ENCODE results near the gene SMYD4. TPM values are rescaled to one million over a fixed set of nuclear protein-coding genes. Genes with fewer than 3 reads are reported as not detected.
"Not testable (repeated sequence)": the region's sequence is repeated elsewhere in the genome, so short reads cannot be mapped to it uniquely, and the experiment has no call there.

SMYD4 gene
- total RNA-seq, 2 experiments from 2014 or later: 22.2 to 22.7 TPM

- Mint-ChIP-seq H3K9me3 (no peaks in the 10 kb centered on the region), H3K4me3 (no peak overlapping the region)
- POLR2A ChIA-PET: interaction anchor here (0.7 kb wide), 1 partner anchor 11 kb away, joined by 3 read pairs; no protein-coding TSS in a partner anchor
Observed at GRCh38 chr17:1867307-1867706, 37.6 kb upstream of the SMYD4 start.

GRCh38 chr17:1865252-1866037 is 35.7 kb upstream of the SMYD4 start:
- Mint-ChIP-seq H3K36me3 (ENCODE audit: low read depth) (peaks cover 7% of the 10 kb centered on the region), H3K4me3 (no peak overlapping the region), H3K27ac (no peak overlapping the region), H3K4me1 (ENCODE audit: low read depth) (peaks cover 18% of the 10 kb centered on the region), H3K27me3 (no peaks in the 10 kb centered on the region), H3K9me3 (no peaks in the 10 kb centered on the region)
- DNase-seq: peak; percentile 64
- ChIA-PET POLR2A (no interaction called here), CTCF (interaction anchor here (0.6 to 6.2 kb wide), 22 partner anchors 9 to 216 kb away, joined by 3 to 50 read pairs (median 3); partner anchors contain the start of gene RILP)
- intact Hi-C loops (cut with micrococcal nuclease): no loop called here
- TF ChIP-seq CTCF (IDR thresholded peaks at IDR 0.05): peak; percentile 79
- ATAC-seq: peak; percentile 60

More at GRCh38 chr17:1867307-1867706, 37.6 kb upstream of the SMYD4 start:
- ATAC-seq: no peak
- Mint-ChIP-seq H3K4me1 (ENCODE audit: low read depth) (peaks cover 37% of the 10 kb centered on the region), H3K27me3 (no peaks in the 10 kb centered on the region), H3K36me3 (ENCODE audit: low read depth) (peaks cover 14% of the 10 kb centered on the region), H3K27ac (no peak overlapping the region)
- no peak for TF ChIP-seq CTCF (IDR thresholded peaks at IDR 0.05)
- intact Hi-C loops (cut with micrococcal nuclease): no loop called here
- CTCF ChIA-PET: interaction anchor here (6.2 kb wide), 1 partner anchor 12 kb away, joined by 50 read pairs; no protein-coding TSS in a partner anchor
- no peak for DNase-seq

- Mint-ChIP-seq H3K9me3 (no peaks in the 10 kb centered on the region), H3K27ac (no peak overlapping the region), H3K4me3 (no peak overlapping the region), H3K4me1 (ENCODE audit: low read depth) (peaks cover 4% of the 10 kb centered on the region), H3K27me3 (no peaks in the 10 kb centered on the region), H3K36me3 (ENCODE audit: low read depth) (peaks cover 7% of the 10 kb centered on the region)
- DNase-seq: no peak
- no peak for TF ChIP-seq CTCF (IDR thresholded peaks at IDR 0.05)
- ChIA-PET POLR2A (no interaction called here), CTCF (interaction anchor here (0.6 to 1.2 kb wide), 2 partner anchors 140 to 942 kb away, joined by 3 read pairs; no protein-coding TSS in a partner anchor)
- intact Hi-C loops (cut with micrococcal nuclease): no loop called here
- ATAC-seq: no peak
Observed at GRCh38 chr17:1861391-1862010, 31.8 kb upstream of the SMYD4 start.

DNA sequence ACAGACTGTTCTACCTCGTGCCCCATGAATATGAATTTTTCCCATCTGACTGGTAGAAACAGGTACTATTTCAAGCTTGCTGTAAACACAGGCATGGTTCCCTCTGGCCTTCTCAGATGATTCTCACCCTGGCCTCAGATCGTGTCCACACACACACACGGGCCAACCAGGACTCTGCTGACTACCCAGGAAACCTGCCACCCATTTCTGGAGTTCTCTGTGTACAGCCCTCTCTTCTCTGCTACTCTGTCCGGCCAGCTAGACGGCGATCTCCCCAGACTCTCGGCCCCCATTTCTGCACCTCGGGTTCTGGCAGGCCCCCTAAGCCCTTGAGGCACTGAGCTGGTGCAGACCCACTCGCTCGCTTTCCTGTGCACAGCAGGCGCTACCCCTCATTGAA is 31.3 kb upstream of the SMYD4 start:
- intact Hi-C loops (cut with micrococcal nuclease): no loop called here
- TF ChIP-seq CTCF (IDR thresholded peaks at IDR 0.05): no peak
- no peak for DNase-seq
- CTCF ChIA-PET: interaction anchor here (1.2 kb wide), 1 partner anchor 140 kb away, joined by 3 read pairs; no protein-coding TSS in a partner anchor
- POLR2A ChIA-PET: interaction anchor here (1.4 kb wide), 1 partner anchor 10 kb away, joined by 6 read pairs; no protein-coding TSS in a partner anchor
- no peak for ATAC-seq
- Mint-ChIP-seq H3K4me3 (no peak overlapping the region), H3K36me3 (ENCODE audit: low read depth) (peaks cover 7% of the 10 kb centered on the region), H3K4me1 (ENCODE audit: low read depth) (peaks cover 4% of the 10 kb centered on the region), H3K27ac (no peak overlapping the region), H3K9me3 (no peaks in the 10 kb centered on the region), H3K27me3 (no peaks in the 10 kb centered on the region)

GRCh38 chr17:1856462-1856861 is 26.8 kb upstream of the SMYD4 start:
- H3K27me3 Mint-ChIP-seq; H3K9me3 Mint-ChIP-seq; DNase-seq; H3K4me1 Mint-ChIP-seq (ENCODE audit: low read depth); H3K4me3 Mint-ChIP-seq; intact Hi-C loops (cut with micrococcal nuclease); POLR2A ChIA-PET; H3K27ac Mint-ChIP-seq; ATAC-seq: not testable (repeated sequence)
- peaks cover 31% of the 10 kb centered on the region for H3K36me3 Mint-ChIP-seq (ENCODE audit: low read depth)
- CTCF ChIA-PET: interaction anchor here (1.1 to 1.9 kb wide), 2 partner anchors 9 to 135 kb away, joined by 4 to 8 read pairs; no protein-coding TSS in a partner anchor

Measured in activated CD8-positive, alpha-beta T cell treated with anti-CD3 and anti-CD28 coated beads for 36 hours (primary cell).